Breast epithelium (tissue), 4 donors: Measurements from ENCODE around the gene AMER3. TPM values are rescaled to one million over a fixed set of nuclear protein-coding genes. Genes with fewer than 3 reads are reported as not detected.

Experiments
- DNase-seq, 2 donors: peaks; one replicate each; pipeline ENCODE4 v3.0.0-alpha.2; 2019; ENCODE audit warnings: low spot score in 2 of 2
- H3K27ac ChIP-seq, 2 donors: fragments of 200-600 bp; sonication (generic) in 1 of 2; one replicate each; pipeline ENCODE4 v1.5.1; 2016 to 2019; ENCODE audit warnings: mild to moderate bottlenecking in 1 of 2
- H3K27me3 ChIP-seq, 2 donors: fragments of 200-600 bp; sonication (generic) in 1 of 2; one replicate each; pipeline versions ENCODE4 v1.5.1 to v1.6.0; 2017 to 2019; ENCODE audit warnings: control low read depth in 1 of 2, mild to moderate bottlenecking in 1 of 2
- H3K36me3 ChIP-seq: fragments of 200-600 bp; one replicate; pipeline ENCODE4 v1.5.1; 2019
- H3K4me1 ChIP-seq, 2 donors: fragments of 200-600 bp; sonication (generic); one replicate each; pipeline ENCODE4 v1.5.1; 2016 to 2019; ENCODE audit warnings: control low read depth in 1 of 2
- H3K4me3 ChIP-seq, 3 donors: fragments of 200-600 bp; sonication (generic); 1 replicate in 2 of 3; 2 replicates in 1 of 3; pipeline ENCODE4 v1.5.1; 2016 to 2019; ENCODE audit warnings: mild to moderate bottlenecking in 3 of 3, moderate library complexity in 2 of 3
- H3K9me3 ChIP-seq, 2 donors: fragments of 200-600 bp; sonication (generic) in 1 of 2; one replicate each; pipeline ENCODE4 v1.5.1; 2016 to 2019; ENCODE audit warnings: control low read depth in 1 of 2
- POLR2A ChIP-seq: fragments of 450-650 bp; IDR thresholded peaks from one replicate; pipeline ENCODE4 v1.6.1; 2016; ENCODE audit warnings: antibody characterized with exemption, mild to moderate bottlenecking, moderate library complexity
- POLR2AphosphoS5 ChIP-seq, 3 donors: sonication (generic); formaldehyde crosslinking; IDR thresholded peaks; one replicate each; pipeline ENCODE4 v1.6.1; 2017; ENCODE audit warnings: antibody characterized with exemption in 3 of 3
- intact Hi-C: fragments of 100-400 bp; cut with DNase I; formaldehyde crosslinking; loops from one replicate; pipeline ENCODE4 v1.15.1; 2023; ENCODE audit warnings: low total_unique reads
- total RNA-seq, 3 donors: library from RNA; depleted of rRNA; stranded (reverse); fragments of >200 nt; gene quantifications; one replicate each; pipeline ENCODE4 v1.1.0, GENCODE V29; 2016
- TF ChIP-seq, protein P1 (sequence below), 3 donors: fragments of 450-650 bp; IDR thresholded peaks; one replicate each; pipeline ENCODE4 v1.5.1; 2016 to 2017; ENCODE audit warnings: antibody characterized with exemption in 3 of 3, mild to moderate bottlenecking in 3 of 3, moderate library complexity in 3 of 3

The AMER3 gene
- total RNA-seq, 3 donors from 2014 or later: not detected

- no peak for TF ChIP-seq POLR2AphosphoS5 (IDR thresholded peaks at IDR 0.05)
- TF ChIP-seq, protein P1, sequence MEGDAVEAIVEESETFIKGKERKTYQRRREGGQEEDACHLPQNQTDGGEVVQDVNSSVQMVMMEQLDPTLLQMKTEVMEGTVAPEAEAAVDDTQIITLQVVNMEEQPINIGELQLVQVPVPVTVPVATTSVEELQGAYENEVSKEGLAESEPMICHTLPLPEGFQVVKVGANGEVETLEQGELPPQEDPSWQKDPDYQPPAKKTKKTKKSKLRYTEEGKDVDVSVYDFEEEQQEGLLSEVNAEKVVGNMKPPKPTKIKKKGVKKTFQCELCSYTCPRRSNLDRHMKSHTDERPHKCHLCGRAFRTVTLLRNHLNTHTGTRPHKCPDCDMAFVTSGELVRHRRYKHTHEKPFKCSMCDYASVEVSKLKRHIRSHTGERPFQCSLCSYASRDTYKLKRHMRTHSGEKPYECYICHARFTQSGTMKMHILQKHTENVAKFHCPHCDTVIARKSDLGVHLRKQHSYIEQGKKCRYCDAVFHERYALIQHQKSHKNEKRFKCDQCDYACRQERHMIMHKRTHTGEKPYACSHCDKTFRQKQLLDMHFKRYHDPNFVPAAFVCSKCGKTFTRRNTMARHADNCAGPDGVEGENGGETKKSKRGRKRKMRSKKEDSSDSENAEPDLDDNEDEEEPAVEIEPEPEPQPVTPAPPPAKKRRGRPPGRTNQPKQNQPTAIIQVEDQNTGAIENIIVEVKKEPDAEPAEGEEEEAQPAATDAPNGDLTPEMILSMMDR (IDR thresholded peaks at IDR 0.05): no peak
- no peak for TF ChIP-seq POLR2A
These were observed 5.7 kb downstream of the AMER3 start for GRCh38 chr2:130760754-130761751.

DNA sequence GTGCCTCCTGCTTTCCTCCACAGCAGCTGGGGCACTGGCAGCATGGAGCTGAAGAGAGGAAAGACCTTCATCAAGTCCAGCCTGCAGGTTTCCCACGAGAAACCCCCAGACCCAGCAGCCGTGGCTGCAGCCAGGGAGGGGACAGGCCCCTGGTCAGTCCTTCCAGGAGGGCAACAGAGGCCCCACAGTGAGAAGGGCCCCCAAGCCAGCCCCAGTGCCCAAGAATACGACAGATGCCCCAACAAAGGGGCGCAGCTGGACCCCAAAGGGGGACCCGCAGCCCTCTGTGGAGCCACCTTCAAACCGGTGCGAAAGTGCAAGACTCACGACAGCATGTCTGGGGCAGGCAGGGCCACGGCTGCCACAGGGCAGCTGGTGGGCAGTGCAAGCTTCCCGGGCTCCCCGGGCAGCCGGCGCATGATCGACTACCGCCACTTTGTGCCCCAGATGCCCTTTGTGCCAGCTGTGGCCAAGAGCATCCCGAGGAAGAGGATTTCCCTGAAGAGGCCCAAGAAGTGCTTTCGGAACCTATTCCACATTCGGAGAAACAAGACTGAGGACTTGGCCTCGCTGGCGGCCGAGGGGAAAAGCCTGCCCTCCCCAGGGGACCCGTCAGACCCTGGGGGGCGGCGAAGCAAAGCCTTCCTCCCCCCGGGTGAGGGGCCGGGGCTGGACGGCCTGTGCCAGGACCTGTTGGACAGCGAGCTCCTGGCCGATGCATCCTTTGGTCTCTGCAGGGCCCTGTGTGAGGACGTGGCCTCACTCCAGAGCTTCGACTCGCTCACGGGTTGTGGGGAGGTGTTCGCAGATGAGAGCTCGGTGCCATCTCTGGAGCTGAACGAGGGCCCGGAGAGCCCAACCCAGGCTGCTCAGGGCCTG is 6.9 kb downstream of the AMER3 start:
- Histone ChIP-seq H3K27ac (no peak overlapping the region), H3K4me3 (no peak overlapping the region), H3K36me3 (no peaks in the 10 kb centered on the region), H3K4me1 (no peaks in the 10 kb centered on the region), H3K9me3 (no peaks in the 10 kb centered on the region), H3K27me3 (peaks cover 0 to 51% of the 10 kb centered on the region in 2 donors)
- intact Hi-C loops: no loop called here
- DNase-seq: no peak
- TF ChIP-seq POLR2A (no peak), POLR2AphosphoS5 (IDR thresholded peaks at IDR 0.05) (no peak)
- TF ChIP-seq, protein P1 (IDR thresholded peaks at IDR 0.05): no peak

More at GRCh38 chr2:130760754-130761751, 5.7 kb downstream of the AMER3 start:
- H3K27me3 ChIP-seq: peaks cover 0 to 63% of the 10 kb centered on the region in 2 donors
- H3K9me3 ChIP-seq: no peaks in the 10 kb centered on the region
- intact Hi-C loops: no loop called here
- no peak overlapping the region for H3K4me3 ChIP-seq
- no peak overlapping the region for H3K27ac ChIP-seq
- H3K4me1 ChIP-seq: no peaks in the 10 kb centered on the region
- DNase-seq: no peak
- H3K36me3 ChIP-seq: no peaks in the 10 kb centered on the region

DNA sequence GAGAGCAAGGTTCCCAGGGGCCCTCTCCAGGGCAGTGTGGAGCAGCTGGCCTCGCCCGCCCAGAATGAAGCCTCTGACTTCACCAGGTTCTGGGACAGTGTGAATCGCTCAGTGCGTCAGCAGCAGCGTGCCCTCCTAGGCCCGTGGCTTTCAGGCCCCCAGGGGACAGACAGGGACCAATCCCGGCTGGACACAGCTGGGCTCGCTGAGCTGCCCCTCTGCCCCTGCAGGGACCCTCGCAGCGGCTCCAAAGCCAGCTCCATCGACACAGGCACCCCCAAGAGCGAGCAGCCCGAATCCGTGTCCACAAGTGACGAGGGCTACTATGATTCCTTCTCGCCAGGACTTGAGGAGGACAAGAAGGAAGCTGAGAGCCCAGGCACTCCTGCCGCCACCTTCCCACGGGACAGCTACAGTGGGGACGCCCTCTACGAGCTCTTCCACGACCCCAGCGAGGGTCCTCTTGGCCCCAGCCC is 7.6 kb downstream of the AMER3 start:
- TF ChIP-seq POLR2AphosphoS5 (IDR thresholded peaks at IDR 0.05): no peak
- TF ChIP-seq POLR2A: no peak
- TF ChIP-seq, protein P1 (IDR thresholded peaks at IDR 0.05): no peak
- DNase-seq: no peak
- no peak overlapping the region for H3K27ac ChIP-seq
- no peaks in the 10 kb centered on the region for H3K9me3 ChIP-seq
- no peak overlapping the region for H3K4me3 ChIP-seq
- peaks cover 0 to 45% of the 10 kb centered on the region in 2 donors for H3K27me3 ChIP-seq
- intact Hi-C loops: no loop called here
- no peaks in the 10 kb centered on the region for H3K36me3 ChIP-seq
- no peaks in the 10 kb centered on the region for H3K4me1 ChIP-seq

DNA sequence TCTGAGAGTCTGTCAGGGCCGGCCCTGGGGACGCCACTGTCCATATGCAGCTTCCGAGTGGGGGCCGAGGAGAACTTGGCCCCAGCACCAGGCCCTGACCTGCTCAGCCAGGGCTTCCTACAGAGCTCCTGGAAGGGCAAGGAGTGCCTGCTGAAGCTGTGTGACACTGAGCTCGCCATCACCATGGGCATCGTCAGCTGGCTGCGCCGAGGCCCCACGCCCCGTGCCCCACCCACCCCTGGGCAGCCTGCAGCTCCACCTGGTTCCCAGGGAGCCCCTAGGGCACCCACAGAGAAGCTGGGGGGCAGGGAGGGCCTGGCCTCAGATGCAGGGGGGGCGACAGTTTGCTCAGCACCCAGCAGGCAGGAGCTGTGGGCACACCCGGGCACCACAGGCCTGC is 8.1 kb downstream of the AMER3 start:
- intact Hi-C loops: no loop called here

More for the DNA sequence above, 8.1 kb downstream of the AMER3 start:
- DNase-seq: no peak
- Histone ChIP-seq H3K27me3 (peaks cover 0 to 40% of the 10 kb centered on the region in 2 donors), H3K9me3 (no peaks in the 10 kb centered on the region), H3K4me1 (no peaks in the 10 kb centered on the region), H3K4me3 (no peak overlapping the region), H3K27ac (no peak overlapping the region), H3K36me3 (no peaks in the 10 kb centered on the region)
- TF ChIP-seq, protein P1 (IDR thresholded peaks at IDR 0.05): no peak
- TF ChIP-seq POLR2AphosphoS5 (IDR thresholded peaks at IDR 0.05): no peak
- TF ChIP-seq POLR2A: no peak
